Calu3 (cell line): ENCODE results near the gene CSHL1. TPM values are rescaled to one million over a fixed set of nuclear protein-coding genes. Genes with fewer than 3 reads are reported as not detected.
"Not testable (repeated sequence)": the region's sequence is repeated elsewhere in the genome, so short reads cannot be mapped to it uniquely, and the experiment has no call there.

ENCODE experiments used
- BruUV-seq: library from RNA; stranded (reverse); fragments of 400-500 nt; replicated peaks from 2 replicates; lab custom pipeline; 2021; lab: Mats Ljungman, UMichigan
- CTCF ChIA-PET: fragments of 300-600 bp; sonication (Branson Sonifier 250); formaldehyde crosslinking; loops from one replicate; lab custom pipeline; 2022; ENCODE audit warnings: antibody characterized with exemption; lab: Charles Lee
- DNase-seq: peaks from one replicate; pipeline ENCODE4 v3.0.0; 2022
- H3K27ac Mint-ChIP-seq: one replicate; pipeline ENCODE4 v1.8.0; 2022; ENCODE audit warnings: mixed read lengths; ENCODE audit not compliant: unreplicated experiment
- H3K27me3 Mint-ChIP-seq: one replicate; pipeline ENCODE4 v1.8.0; 2022; ENCODE audit warnings: mixed read lengths; ENCODE audit not compliant: unreplicated experiment
- H3K36me3 Mint-ChIP-seq: one replicate; pipeline ENCODE4 v1.8.0; 2022; ENCODE audit warnings: mild to moderate bottlenecking, moderate library complexity, mixed read lengths; ENCODE audit not compliant: insufficient read depth, unreplicated experiment
- H3K4me1 Mint-ChIP-seq: one replicate; pipeline ENCODE4 v1.8.0; 2022; ENCODE audit warnings: mild to moderate bottlenecking, low read depth, mixed read lengths; ENCODE audit not compliant: unreplicated experiment
- H3K4me3 Mint-ChIP-seq: one replicate; pipeline ENCODE4 v1.8.0; 2022; ENCODE audit warnings: mild to moderate bottlenecking, low read depth, moderate library complexity, mixed read lengths; ENCODE audit not compliant: unreplicated experiment
- H3K9me3 Mint-ChIP-seq: one replicate; pipeline ENCODE4 v1.8.0; 2022; ENCODE audit warnings: low read depth, mixed read lengths; ENCODE audit not compliant: unreplicated experiment
- intact Hi-C: fragments of 100-400 bp; cut with micrococcal nuclease; formaldehyde crosslinking; loops from one replicate; pipeline ENCODE4 v1.10.0; 2022; ENCODE audit not compliant: unreplicated experiment
- total RNA-seq: library from RNA; stranded (reverse); gene quantifications from 2 replicates; pipeline ENCODE4 v1.2.3, GENCODE V29; 2022
- TF ChIP-seq, protein P1 (sequence below): fragments of 200-600 bp; IDR thresholded peaks from one replicate; pipeline ENCODE4 v1.8.0; 2022; ENCODE audit warnings: antibody characterized with exemption; ENCODE audit not compliant: unreplicated experiment

CSHL1 gene
- total RNA-seq, 1 experiment from 2014 or later: not detected

- H3K4me1 Mint-ChIP-seq: no peaks in the 10 kb centered on the region
- BruUV-seq: no TSS peak
- CTCF ChIA-PET: no interaction called here
- peaks cover 17% of the 10 kb centered on the region for H3K27me3 Mint-ChIP-seq
- no peak overlapping the region for H3K4me3 Mint-ChIP-seq
- H3K36me3 Mint-ChIP-seq: no peaks in the 10 kb centered on the region
- H3K27ac Mint-ChIP-seq: no peak overlapping the region
- no peak for DNase-seq
- TF ChIP-seq, protein P1, sequence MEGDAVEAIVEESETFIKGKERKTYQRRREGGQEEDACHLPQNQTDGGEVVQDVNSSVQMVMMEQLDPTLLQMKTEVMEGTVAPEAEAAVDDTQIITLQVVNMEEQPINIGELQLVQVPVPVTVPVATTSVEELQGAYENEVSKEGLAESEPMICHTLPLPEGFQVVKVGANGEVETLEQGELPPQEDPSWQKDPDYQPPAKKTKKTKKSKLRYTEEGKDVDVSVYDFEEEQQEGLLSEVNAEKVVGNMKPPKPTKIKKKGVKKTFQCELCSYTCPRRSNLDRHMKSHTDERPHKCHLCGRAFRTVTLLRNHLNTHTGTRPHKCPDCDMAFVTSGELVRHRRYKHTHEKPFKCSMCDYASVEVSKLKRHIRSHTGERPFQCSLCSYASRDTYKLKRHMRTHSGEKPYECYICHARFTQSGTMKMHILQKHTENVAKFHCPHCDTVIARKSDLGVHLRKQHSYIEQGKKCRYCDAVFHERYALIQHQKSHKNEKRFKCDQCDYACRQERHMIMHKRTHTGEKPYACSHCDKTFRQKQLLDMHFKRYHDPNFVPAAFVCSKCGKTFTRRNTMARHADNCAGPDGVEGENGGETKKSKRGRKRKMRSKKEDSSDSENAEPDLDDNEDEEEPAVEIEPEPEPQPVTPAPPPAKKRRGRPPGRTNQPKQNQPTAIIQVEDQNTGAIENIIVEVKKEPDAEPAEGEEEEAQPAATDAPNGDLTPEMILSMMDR: no peak
- no peaks in the 10 kb centered on the region for H3K9me3 Mint-ChIP-seq
- intact Hi-C loops: no loop called here
Measured at GRCh38 chr17:63925615-63926014, 14.6 kb upstream of the CSHL1 start.

- H3K4me3 Mint-ChIP-seq, BruUV-seq, H3K27ac Mint-ChIP-seq, H3K9me3 Mint-ChIP-seq, intact Hi-C loops, DNase-seq, H3K36me3 Mint-ChIP-seq, H3K4me1 Mint-ChIP-seq: not testable (repeated sequence)
- H3K27me3 Mint-ChIP-seq: peaks cover 47% of the 10 kb centered on the region
- CTCF ChIA-PET: interaction anchor here (0.6 kb wide), 1 partner anchor 20 kb away, joined by 3 read pairs; no protein-coding TSS in a partner anchor
Measured at GRCh38 chr17:63922402-63922801, 11.3 kb upstream of the CSHL1 start.

DNA sequence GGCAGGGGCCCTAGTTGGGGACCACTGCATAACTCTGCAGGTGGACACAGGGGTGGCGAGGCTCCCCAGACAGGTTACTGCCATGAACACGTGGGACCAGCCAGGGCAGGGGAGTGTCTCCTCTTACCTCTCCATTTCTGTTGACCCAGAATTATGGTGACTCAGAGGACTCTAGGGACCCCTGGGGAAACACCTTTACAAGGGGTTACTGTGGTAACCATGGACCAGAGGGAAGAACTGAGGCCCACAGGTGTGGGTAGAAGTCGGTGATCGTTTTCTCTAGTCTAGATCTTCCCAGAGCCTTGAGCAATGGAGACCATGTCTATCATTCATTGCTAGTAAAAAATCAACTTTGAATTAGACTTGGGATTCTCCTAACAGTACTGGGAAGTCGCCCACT is 9.7 kb upstream of the CSHL1 start:
- DNase-seq, H3K36me3 Mint-ChIP-seq, intact Hi-C loops, BruUV-seq, H3K4me1 Mint-ChIP-seq, H3K27ac Mint-ChIP-seq, H3K4me3 Mint-ChIP-seq, H3K9me3 Mint-ChIP-seq: not testable (repeated sequence)
- CTCF ChIA-PET: interaction anchor here (2.1 to 2.8 kb wide), 2 partner anchors 105 to 213 kb away, joined by 12 to 15 read pairs; no protein-coding TSS in a partner anchor
- H3K27me3 Mint-ChIP-seq: peaks cover 64% of the 10 kb centered on the region

- H3K9me3 Mint-ChIP-seq, BruUV-seq, H3K4me3 Mint-ChIP-seq, intact Hi-C loops, DNase-seq, H3K4me1 Mint-ChIP-seq, H3K27ac Mint-ChIP-seq, H3K36me3 Mint-ChIP-seq: not testable (repeated sequence)
- CTCF ChIA-PET: interaction anchor here (0.6 to 2.8 kb wide), 6 partner anchors 31 to 214 kb away, joined by 3 to 15 read pairs (median 8); no protein-coding TSS in a partner anchor
- peaks cover 71% of the 10 kb centered on the region for H3K27me3 Mint-ChIP-seq
Measured at GRCh38 chr17:63920050-63920449, 9.0 kb upstream of the CSHL1 start.

DNA sequence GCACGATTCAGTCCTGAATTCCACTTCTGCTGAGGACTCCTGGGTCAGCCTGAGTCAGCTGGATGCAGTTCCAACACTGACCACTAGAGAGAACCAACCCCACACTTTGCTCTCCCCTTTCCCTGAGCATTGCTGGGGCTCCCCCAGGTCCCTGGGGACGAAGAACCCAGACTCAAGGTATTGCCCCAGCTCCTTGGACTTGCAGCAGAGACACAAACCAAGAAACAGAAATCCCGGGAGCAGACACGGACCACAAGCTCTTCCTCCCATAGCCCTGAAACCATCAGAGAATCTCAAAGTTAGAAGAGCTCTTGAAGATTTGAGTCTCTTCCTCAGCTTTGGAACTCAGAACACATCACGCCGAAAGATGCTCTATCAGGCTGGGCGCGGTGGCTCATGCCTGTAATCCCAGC is 8.3 kb upstream of the CSHL1 start:
- Mint-ChIP-seq H3K9me3 (no peaks in the 10 kb centered on the region), H3K4me1 (no peaks in the 10 kb centered on the region), H3K27ac (no peak overlapping the region), H3K27me3 (peaks cover 72% of the 10 kb centered on the region), H3K36me3 (no peaks in the 10 kb centered on the region), H3K4me3 (no peak overlapping the region)
- intact Hi-C loops: loop anchor here (2.0 to 10.0 kb wide), 3 partner anchors 31 to 215 kb away; partner anchors contain the start of gene ERN1
- peak; percentile 58 for DNase-seq
- BruUV-seq: no TSS peak
- TF ChIP-seq, protein P1: peak; percentile 90
- CTCF ChIA-PET: interaction anchor here (0.6 to 2.8 kb wide), 7 partner anchors 12 to 363 kb away, joined by 3 to 15 read pairs (median 5); partner anchors contain the start of gene ERN1

GRCh38 chr17:63918789-63919305 is 7.8 kb upstream of the CSHL1 start, which contains the start of gene GH1:
GH1 (minus strand) TSS chr17:63918839; CDS start chr17:63918776, 63 bp downstream.
- not testable (repeated sequence) for H3K27ac Mint-ChIP-seq, H3K4me3 Mint-ChIP-seq, BruUV-seq, H3K36me3 Mint-ChIP-seq, H3K4me1 Mint-ChIP-seq, H3K9me3 Mint-ChIP-seq, DNase-seq
- CTCF ChIA-PET: interaction anchor here (0.6 to 2.8 kb wide), 7 partner anchors 13 to 363 kb away, joined by 3 to 15 read pairs (median 6); partner anchors contain the start of gene ERN1
- intact Hi-C loops: loop anchor here (2.0 to 10.0 kb wide), 3 partner anchors 32 to 216 kb away; partner anchors contain the start of gene ERN1
- H3K27me3 Mint-ChIP-seq: peaks cover 72% of the 10 kb centered on the region
